Pulmonary artery endothelial cell (primary cell): ENCODE data around the gene HBS1L. TPM values are rescaled to one million over a fixed set of nuclear protein-coding genes. Genes with fewer than 3 reads are reported as not detected.
A peak's percentile ranks its signal among the peaks of the same experiment; 100 is the strongest.

Experiments used
- DNase-seq: peaks from one replicate; pipeline ENCODE4 v3.0.0-alpha.2; 2011; ENCODE audit warnings: low read depth, low spot score
- total RNA-seq: library from RNA; depleted of rRNA; stranded (reverse); fragments of >200 nt; gene quantifications from 2 replicates; pipeline ENCODE4 v1.2.3, GENCODE V29; 2014

HBS1L gene
- total RNA-seq = 163 and 166 TPM in 2 replicates

- peak; percentile 90 for DNase-seq
These were observed at the start of gene HBS1L for GRCh38 chr6:135054569-135055498. Gene HBS1L, minus strand, starts transcription at chr6:135054822. Its CDS starts 131 bp downstream, at chr6:135054691.

- DNase-seq = no peak
These were observed 49.6 kb upstream of the HBS1L start for GRCh38 chr6:135104199-135104598.

GRCh38 chr6:135102191-135102590 lies 47.6 kb upstream of the HBS1L start:
- DNase-seq = no peak

- no peak for DNase-seq
These were observed 42.5 kb upstream of the HBS1L start for GRCh38 chr6:135097172-135097571.

- DNase-seq = no peak
These were observed 41.9 kb upstream of the HBS1L start for GRCh38 chr6:135096403-135097130.

- no peak for DNase-seq
These were observed 41.1 kb upstream of the HBS1L start for GRCh38 chr6:135095716-135096115.

GRCh38 chr6:135094403-135094821 lies 39.8 kb upstream of the HBS1L start:
- DNase-seq = no peak

- DNase-seq = no peak
These were observed 39.0 kb upstream of the HBS1L start for GRCh38 chr6:135093578-135093977.

- no peak for DNase-seq
These were observed 38.1 kb upstream of the HBS1L start for GRCh38 chr6:135092724-135093123.

- no peak for DNase-seq
These were observed 36.2 kb upstream of the HBS1L start for GRCh38 chr6:135090819-135091218.

GRCh38 chr6:135089901-135090300 lies 35.3 kb upstream of the HBS1L start:
- DNase-seq = no peak

GRCh38 chr6:135088818-135089809 lies 34.5 kb upstream of the HBS1L start:
- no peak for DNase-seq

- no peak for DNase-seq
These were observed 33.7 kb upstream of the HBS1L start for GRCh38 chr6:135088281-135088680.

GRCh38 chr6:135087803-135088202 lies 33.2 kb upstream of the HBS1L start:
- DNase-seq = no peak

GRCh38 chr6:135087403-135087802 lies 32.8 kb upstream of the HBS1L start:
- DNase-seq = no peak

- no peak for DNase-seq
These were observed 31.8 kb upstream of the HBS1L start for GRCh38 chr6:135086414-135086764.

GRCh38 chr6:135085700-135086413 lies 31.2 kb upstream of the HBS1L start:
- no peak for DNase-seq

GRCh38 chr6:135084916-135085269 lies 30.3 kb upstream of the HBS1L start:
- no peak for DNase-seq

GRCh38 chr6:135084001-135084915 lies 29.6 kb upstream of the HBS1L start:
- DNase-seq = no peak

GRCh38 chr6:135081966-135082365 lies 27.3 kb upstream of the HBS1L start:
- no peak for DNase-seq
